ENCODE measurements around the gene C20orf204.

DNA sequence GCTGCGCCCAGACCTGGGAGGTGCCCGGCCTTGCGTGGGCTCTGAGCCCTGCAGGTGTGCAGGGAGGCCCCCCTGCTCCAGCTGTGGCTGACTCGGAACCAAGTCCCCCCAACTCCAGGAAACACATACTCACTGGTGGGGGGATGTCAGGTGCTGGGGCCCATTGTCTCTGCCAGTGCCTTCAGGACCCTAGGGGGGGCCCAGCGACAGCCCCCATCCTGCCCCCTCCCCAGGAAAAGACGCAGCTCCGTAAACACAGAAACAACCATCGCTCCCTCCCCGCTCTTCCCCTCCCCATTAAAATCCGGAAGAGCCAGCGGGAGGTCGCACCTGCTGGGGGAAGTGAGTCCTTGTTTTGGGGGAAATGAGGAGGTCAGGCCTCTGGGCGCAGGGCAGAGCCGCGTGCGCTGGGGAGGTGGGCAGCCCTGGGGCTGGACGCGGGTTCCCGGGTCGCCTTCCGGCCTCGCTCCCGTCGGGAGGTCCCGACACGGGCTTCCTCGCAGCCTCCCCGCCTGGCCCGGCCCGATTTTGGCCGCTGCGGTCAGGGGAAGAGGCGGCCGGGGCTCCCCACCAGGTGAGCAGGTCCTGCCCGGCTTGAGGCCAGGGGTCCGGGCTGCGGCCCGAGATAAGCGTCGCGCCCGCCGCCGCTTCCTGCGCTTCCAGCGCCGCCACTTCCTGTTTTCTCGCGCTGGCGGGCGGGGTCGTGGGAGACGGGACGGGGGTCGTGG is 6.2 kb downstream of the C20orf204 start:
- TF ChIP-seq, protein P1, sequence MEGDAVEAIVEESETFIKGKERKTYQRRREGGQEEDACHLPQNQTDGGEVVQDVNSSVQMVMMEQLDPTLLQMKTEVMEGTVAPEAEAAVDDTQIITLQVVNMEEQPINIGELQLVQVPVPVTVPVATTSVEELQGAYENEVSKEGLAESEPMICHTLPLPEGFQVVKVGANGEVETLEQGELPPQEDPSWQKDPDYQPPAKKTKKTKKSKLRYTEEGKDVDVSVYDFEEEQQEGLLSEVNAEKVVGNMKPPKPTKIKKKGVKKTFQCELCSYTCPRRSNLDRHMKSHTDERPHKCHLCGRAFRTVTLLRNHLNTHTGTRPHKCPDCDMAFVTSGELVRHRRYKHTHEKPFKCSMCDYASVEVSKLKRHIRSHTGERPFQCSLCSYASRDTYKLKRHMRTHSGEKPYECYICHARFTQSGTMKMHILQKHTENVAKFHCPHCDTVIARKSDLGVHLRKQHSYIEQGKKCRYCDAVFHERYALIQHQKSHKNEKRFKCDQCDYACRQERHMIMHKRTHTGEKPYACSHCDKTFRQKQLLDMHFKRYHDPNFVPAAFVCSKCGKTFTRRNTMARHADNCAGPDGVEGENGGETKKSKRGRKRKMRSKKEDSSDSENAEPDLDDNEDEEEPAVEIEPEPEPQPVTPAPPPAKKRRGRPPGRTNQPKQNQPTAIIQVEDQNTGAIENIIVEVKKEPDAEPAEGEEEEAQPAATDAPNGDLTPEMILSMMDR (conservative IDR thresholded peaks at IDR 0.05): no peak
- TF ChIP-seq ZFX (IDR thresholded peaks at IDR 0.05): no peak

All from C4-2B (cell line).